Measurements from ENCODE around the gene ADRB2.
A peak's percentile ranks its signal among the peaks of the same experiment; 100 is the strongest.
"Not testable (repeated sequence)": the region's sequence is repeated elsewhere in the genome, so short reads cannot be mapped to it uniquely, and the experiment has no call there.

The ADRB2 gene

DNA sequence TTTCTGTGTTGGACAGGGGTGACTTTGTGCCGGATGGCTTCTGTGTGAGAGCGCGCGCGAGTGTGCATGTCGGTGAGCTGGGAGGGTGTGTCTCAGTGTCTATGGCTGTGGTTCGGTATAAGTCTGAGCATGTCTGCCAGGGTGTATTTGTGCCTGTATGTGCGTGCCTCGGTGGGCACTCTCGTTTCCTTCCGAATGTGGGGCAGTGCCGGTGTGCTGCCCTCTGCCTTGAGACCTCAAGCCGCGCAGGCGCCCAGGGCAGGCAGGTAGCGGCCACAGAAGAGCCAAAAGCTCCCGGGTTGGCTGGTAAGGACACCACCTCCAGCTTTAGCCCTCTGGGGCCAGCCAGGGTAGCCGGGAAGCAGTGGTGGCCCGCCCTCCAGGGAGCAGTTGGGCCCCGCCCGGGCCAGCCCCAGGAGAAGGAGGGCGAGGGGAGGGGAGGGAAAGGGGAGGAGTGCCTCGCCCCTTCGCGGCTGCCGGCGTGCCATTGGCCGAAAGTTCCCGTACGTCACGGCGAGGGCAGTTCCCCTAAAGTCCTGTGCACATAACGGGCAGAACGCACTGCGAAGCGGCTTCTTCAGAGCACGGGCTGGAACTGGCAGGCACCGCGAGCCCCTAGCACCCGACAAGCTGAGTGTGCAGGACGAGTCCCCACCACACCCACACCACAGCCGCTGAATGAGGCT is at the start of gene ADRB2:
Gene ADRB2, plus strand, starts transcription at position 559 of the 686 bp plus-strand sequence. CDS start 221 bp downstream, outside the sequence.
- peak; percentile 72 to 73 for DNase-seq

DNA sequence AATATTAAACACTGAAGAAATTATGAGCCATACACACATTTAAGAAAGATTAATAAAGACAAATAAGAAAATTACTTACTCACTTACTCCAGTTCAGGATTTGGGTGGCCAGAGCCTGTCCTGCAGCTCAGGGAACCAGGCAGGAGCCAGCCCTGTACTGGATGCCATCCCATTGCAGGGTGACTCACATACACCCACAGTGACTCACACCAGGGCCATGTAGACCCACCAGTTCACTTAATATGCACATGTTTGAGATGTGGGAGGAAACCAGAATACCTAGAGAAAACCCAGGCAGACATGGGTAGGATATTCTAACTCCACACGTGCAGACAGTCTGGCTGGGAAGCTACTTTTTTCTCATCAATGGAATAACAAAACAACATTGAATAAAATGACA is 49.6 kb upstream of the ADRB2 start:
- DNase-seq, result no peak

DNA sequence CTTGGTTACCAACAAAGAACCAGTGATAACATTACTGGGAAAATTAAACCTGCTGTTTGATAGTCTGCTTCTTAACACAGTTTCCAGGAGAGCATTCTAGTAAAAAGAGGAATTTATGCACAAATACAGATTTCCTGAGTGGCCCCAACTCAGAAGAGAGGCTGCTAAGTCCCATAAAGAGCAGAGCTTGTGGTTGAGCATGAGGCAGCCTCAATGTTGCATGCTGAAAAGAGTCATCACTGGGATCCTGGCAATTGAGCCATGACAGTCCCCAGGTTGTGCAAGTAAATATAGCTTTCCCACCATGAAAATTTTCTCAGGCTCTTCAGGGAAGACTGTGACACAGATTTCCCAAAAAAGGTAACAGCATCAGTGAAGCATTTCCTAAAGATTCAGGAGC is 47.5 kb upstream of the ADRB2 start:
- DNase-seq, result no peak

DNA sequence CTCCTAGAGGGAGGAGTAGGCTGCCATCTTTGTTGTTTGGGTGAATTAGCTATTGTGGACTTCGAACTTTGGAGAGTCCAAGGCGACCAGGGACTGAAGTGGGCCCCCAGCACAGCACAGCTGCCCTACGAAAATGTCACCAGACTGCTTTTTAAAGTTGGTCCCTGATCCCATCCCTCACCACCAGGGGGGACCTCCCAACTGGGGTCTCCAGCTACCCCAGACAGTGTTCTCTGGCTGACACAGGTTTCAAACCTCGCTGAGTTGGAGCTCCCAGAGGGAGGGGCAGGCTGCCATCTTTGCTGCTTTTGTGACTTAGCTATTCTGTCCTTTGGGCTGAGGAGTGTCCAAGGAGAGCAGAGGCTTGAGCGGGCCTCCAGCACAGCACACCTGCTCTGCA is 45.7 kb upstream of the ADRB2 start:
- no peak for DNase-seq

DNA sequence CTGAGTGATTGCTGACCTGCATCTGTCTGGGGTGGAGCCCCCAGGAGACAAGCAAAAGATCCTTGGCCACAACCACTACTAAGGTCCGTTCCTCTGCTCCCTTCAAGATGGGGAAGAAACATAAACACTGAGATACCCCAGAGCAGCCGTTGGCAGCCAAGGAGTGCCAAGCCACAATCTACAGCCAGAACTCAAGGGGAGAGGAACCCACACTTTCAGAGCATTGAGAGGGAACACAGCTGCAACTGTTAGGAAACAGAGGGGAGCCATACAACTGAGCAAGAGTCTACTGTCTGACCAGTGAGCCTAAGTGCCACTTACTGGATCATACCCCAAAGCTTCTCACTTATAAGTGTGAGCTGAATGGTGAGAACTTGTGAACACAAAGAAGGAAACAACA is 44.6 kb upstream of the ADRB2 start:
- DNase-seq, result no peak

DNA sequence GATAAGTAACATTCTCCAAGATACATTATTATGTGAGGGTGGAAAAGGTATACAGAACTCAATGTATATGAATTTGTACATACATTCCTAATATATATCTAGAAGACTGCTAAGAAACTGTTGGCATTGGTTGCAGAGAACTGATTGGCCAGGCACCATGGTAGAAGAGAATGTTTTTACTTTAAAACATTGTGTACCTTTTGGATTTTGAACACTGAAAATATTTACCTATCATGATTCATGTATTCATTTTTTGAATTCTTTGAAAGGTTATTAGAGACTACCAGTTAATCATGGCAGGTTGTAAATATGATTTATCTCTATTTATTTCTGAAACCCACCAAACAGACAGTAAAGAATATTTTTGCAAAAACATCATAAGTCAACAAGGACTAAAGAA is 41.2 kb upstream of the ADRB2 start:
- no peak for DNase-seq

DNA sequence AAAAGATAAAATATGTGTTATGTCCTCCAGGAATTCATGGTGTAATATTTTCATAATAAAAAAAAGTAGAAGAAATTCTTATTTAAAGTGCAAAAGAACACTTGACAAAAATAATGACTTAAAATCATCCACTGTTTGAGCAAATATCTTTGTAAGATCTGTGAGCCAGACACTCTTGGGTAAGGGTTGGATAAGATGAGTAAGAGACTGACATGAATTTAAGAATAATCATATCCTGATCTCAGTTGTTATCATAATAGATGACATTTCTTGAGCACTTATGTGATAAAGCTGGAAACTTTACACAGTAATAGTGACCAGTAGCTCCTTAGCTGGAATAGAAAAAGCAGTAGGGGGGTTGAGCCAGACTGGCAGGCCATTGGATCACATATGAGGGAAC is 40.0 kb upstream of the ADRB2 start:
- no peak for DNase-seq

DNA sequence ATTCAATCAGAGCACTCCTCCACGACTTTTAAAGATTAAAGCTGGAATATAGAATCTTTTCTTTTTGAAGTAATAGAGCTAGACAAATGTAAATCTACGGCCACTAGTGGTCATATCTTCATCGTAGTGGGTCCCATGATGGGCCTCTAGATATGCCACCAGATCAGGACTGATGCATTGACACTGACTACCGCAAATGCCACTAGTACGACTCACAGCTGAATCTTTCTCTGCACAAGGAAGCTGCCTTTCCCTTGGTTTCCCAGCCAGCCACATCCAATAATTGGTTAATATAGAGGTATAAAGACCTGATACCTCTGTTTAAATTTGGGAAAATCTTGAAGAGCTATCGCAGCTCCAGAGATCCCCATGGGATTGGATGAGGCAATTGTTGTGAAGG is 37.8 kb upstream of the ADRB2 start:
- DNase-seq, result no peak

DNA sequence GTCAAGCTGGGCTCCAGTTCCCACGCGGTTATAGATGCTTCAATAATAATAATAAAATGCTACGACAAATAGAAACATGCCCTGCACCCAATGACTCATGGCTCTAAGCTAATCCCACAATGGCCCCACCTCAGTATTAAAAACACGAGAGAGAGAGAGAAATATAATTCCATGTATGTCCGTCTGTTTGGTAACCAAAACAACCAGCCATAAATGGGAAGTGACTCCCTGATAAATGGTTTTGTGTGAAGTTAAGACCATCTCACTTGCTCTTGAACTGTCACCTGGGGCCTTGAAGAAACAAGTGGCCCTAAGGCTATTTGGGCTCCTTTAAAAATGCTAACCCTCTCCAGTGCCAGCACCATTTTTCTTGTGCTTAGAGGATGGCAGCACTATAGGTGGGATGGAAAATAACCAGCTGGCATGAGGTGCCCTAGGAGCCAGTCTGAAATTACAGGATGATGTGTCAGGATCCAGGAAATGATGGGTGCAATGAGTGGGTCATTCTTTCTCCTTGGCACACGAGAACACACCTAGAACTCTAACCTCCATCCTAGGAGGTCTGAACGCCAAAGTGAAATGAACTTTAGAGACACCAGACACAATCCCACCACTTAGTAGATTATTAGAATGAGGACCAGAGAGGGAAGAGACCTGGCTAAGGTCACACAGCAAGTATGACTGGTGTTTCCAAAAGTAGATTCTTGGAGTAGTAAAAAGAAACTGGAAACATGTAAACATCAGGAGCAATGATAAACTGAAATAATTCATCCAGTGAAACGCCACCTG is 35.7 kb upstream of the ADRB2 start:
- no peak for DNase-seq

DNA sequence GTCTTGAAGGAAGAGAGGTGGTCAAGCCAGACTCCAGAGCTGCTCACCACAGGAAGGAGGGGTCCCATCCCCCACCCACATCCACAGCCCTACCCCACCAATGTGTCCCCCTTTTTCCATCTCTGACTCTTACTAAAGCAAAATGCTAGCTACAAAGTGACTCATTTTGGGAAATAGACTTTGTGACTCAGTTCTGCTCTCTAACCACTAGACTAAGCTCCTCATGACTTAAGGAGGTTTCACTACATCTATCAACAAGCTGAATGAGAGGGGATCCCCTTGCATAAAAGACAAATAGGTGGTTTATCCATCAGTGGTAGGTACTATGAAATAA is 35.1 kb upstream of the ADRB2 start:
- DNase-seq, result no peak

DNA sequence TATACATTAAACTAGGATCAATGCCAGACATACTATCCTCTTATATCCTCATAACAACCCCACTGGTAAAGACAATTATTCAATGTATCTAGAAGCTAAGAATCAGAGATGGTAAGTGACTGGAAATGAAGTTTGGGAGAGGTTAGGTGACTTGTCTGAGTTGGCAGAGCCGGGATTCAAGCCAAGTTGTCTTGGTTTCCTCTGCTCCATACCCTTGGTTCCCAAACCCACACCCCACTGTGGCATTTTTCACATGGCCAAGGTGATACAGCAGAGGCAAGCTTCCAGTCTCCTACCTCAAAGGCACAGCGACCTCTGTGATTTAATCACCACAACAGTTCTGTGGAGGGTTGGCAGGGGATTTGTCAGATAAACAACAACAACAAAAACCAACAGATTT is 34.7 kb upstream of the ADRB2 start:
- no peak for DNase-seq

DNA sequence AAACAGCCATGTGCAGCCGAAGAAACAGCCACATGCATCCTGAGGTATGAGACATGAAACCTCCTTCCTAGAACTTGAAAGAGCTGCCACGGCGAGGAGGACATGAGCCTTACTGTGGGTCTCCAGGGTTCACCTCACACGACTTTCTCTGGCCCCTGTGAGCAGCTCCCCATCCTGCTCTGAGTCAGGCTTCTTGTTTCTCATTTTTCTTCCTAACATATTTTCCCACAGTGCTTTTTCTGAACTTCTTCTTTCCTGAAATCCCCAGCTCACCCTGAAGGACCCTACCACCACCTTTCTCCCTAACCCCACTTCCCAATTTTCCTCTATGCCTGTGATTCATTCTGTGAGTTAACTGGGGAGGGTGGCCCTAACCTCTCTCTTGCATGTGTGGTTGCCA is 33.7 kb upstream of the ADRB2 start:
- no peak for DNase-seq

DNA sequence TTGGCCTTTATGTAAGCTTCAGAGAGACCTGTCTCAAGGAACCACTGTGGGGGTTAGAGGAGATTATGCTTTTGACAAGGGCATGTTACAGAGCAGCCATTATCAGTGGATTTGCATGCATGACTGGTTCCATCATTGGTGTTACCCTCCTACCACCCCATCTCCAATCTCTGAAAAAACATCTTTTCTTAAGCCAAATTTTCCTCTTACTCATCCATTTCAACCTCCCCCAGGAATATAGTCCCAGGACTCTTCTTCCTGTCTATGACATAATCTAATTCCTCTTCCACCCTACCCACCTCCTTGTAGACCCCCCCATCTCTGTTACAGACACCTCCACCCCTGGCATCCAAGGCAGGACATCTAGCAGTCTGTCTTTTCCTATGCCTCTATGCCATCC is 33.1 kb upstream of the ADRB2 start:
- DNase-seq, result no peak

DNA sequence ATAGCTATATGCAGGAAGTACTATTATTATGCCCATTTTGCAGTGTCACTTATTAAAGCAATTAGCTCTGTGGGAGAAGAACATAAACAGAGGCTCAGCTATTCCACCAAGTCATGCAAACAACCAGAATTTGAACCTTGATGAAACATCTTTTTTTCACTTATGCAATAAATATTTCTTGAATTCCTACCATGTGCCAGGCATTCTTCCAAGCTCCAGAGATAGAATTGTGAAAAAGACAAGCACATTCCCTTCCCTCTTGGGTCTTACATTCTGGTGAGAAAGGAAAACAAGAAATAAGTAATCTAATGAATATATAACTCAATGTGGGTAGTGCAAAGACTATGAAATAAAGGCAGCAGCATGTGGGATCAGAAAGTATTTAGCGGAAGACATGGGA is 32.1 kb upstream of the ADRB2 start:
- no peak for DNase-seq

DNA sequence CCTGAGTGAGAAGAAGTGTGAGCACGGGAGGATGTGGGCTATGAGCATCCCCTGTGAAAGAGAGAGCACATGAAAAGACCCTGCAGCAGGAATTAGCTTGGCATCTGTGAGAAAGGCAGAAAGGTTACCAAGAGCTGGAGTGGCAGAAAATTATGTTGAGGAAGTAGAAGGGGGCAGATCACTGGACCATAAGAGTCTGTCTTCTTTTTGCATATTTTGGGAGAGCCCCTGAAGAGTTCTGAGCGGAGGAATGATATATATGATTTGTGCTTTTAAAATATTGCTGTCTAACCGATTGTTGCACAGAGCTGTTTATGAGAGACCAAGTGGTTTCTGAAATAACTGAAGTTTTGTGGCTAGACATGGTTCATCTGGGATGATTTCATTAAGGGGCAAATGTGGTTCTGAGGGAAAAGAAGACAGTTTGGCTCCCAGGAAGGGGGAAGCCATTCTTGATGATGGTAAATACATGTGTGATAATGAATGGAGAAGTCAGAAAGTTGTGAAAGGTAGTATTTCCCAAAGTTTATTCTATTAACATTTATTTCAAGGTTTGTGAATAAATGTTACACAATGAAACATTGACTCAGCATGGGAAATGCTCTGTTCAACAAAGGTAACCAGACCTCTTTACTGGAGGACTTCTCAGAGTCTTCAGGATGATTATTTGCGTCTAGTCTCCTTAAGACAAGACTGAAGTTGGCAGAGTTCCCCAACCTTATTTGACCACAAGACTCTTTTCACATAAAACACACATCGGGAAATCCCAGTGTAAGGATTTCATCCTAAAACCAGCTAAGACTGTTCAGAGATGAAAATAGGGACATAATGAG is 31.5 kb upstream of the ADRB2 start:
- DNase-seq, result no peak

DNA sequence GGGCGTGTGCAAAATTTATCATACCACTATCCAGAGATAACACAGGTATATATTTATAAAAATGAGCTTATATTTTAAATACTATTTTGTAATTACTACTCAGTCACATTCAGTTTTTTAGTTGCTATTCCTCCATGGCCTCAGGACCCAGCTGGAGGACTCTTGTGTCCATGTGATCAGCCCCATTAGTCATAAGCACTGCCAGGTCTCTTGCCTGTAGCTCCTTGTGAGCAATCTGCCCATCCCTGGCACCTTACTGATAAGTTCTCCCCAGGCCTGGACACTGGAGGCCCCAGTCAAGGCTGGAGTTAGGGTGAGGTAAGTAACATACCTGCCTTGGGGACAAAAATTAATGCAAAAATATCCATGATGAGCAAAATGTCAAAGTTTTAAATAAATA is 29.5 kb upstream of the ADRB2 start:
- no peak for DNase-seq

DNA sequence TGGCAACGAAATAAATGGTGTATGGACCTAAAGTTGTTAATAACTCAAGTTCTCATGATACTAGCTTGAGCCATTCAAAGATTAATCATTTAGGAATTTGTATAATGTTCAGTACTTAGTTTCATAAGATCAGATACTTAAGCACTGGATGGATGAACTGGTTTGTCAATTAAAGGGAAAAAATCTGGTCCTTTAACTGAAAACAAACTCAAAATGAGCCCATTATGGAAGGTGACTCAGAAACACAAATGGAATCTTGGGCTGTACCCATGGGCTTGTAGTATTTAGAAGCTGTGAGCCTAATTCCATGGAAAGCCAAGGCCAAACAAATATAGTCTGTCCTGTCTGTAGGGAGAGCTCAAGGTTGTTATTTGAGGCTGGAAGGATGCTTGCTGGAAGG is 27.6 kb upstream of the ADRB2 start:
- no peak for DNase-seq

DNA sequence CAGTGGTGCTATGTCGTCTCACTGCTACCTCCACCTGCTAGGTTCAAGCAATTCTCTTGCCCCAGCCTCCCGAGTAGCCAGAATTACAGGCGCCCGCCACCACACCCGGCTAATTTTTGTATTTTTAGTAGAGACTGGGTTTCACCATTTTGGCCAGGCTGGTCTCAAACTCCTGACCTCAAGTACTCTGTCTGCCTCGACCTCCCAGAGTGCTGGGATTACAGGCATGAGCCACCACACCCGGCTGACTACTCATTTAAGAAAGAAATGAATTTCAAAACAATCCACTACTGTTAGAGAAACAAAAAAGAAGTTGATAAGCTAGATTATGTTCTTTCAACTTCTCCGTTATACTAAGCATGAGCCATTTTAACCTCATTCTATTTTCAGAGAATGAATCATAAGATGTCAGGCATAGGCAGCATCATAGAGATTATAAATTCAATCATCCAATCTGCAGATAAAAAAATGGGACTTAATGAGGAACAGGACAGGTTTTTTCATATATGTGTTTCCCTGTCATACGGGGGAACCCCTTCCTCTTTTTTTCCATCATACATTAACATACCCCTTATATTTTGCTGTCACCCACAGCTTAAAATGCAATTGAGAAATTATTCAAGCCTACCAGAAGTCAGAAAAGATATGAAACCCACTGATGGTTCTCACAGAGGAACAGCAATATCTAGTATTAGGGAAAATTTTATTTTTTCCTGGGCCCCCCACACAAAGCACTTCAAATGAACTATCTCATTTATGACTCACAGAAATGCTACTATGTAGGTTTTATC is 26.5 kb upstream of the ADRB2 start:
- DNase-seq, result no peak

DNA sequence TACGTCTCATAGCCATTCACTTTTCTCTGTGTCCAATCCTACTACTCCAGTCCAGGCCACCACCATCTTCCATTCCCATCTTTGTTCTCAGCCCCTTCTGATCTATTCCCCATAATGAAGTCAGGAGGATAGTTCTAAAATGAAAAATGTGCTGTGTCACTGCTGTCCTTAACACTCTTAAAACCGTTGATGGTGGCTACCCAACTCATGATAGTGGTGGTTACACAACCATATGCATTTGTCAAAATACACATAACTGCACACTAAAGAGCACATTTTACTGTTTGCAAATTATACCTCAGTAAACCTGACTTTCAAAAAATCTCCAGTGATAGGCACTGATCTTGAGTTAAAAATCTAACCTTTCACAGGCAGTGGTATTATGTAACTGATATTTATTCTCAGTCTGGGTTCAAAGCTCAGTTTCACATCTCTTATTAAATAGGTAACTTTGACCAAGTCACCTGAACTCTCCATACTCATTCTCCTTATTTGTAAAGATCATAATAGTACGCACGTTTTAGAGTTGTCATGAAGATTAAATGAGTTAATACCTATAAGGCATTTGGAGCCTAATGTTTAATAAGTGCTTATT is 24.6 kb upstream of the ADRB2 start:
- no peak for DNase-seq

DNA sequence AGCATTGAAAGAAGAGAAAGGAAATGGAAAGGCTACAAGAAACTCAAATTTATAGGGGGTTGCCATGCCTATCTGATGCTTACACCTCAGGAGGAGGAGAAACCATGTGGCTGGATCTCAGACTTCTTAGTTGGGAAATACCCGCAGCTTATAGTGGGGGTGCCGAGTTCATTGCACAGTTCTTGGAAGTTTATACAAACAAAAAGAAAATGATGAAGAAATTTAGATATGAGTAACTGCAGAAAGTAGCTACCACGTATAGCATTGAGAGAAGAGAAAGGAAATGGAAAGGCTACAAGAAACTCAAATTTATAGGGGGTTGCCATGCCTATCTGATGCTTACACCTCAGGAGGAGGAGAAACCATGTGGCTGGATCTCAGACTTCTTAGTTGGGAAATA is 23.0 kb upstream of the ADRB2 start:
- DNase-seq, result not testable (repeated sequence)

DNA sequence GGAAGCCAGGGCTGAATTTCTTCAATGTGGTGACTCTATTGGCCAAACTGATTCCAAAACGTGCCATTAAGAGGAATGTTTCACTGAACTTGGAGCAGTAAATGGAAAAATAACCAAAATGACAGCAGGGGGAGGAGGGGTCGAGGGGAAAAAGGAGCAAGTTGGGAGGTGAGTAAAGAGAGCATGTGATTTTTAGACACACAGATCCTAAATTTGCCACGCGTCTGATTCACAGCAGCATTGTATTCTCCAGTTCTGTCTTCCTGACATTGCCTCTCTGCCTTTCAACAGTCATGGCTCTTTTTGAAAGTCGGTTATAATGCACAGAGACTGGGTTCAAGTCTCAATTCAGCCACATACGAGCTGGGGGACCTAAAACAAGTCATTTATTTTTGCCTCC is 22.0 kb upstream of the ADRB2 start:
- no peak for DNase-seq
